Fibroblast of lung (primary cell): ENCODE measurements around the gene ARHGEF7.

ENCODE experiments used
- CTCF ChIP-seq, 2 donors: IDR thresholded peaks in 1 of 2; conservative IDR thresholded peaks in 1 of 2; 1 replicate in 1 of 2; 2 replicates in 1 of 2; pipeline ENCODE4 v1.5.1; 2011 to 2012; ENCODE audit warnings: low read length in 2 of 2, control low read depth in 1 of 2, inconsistent platforms in 1 of 2, low read depth in 1 of 2, mild to moderate bottlenecking in 1 of 2
- EZH2 ChIP-seq: IDR thresholded peaks from 2 replicates; pipeline ENCODE4 v1.5.1; 2012; ENCODE audit warnings: low read length, control low read depth, mild to moderate bottlenecking; ENCODE audit errors: missing control alignments

DNA sequence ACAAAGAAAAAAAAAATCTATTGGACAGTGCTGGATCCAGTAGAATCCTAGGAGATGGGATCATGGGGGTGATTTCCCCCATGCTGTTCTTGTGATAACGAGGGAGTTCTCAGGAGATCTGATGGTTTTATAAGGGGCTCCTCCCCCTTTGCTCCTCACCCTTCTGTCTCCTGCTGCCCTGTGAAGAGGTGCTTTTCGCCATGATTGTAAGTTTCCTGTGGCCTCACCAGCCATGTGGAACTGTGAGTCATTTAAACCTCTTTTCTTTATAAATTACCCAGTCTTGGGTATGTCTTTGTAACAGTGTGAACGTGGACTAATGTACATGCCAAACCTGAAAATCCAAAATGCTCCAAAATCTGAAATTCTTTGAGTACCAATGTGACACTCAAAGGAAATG lies 45.5 kb downstream of the ARHGEF7 start:
- TF ChIP-seq CTCF (conservative IDR thresholded peaks at IDR 0.05 in 1 of 2, IDR thresholded peaks at IDR 0.05 in 1 of 2; ENCODE audit: low read depth in 1 of 2, low read length in 2 of 2), result no peak
- no peak for TF ChIP-seq EZH2
